Measurements from ENCODE around the gene GLRX3. TPM values are rescaled to one million over a fixed set of nuclear protein-coding genes. Genes with fewer than 3 reads are reported as not detected.

Gene GLRX3
- total RNA-seq, 1 donor from 2014 or later: 137 TPM

DNA sequence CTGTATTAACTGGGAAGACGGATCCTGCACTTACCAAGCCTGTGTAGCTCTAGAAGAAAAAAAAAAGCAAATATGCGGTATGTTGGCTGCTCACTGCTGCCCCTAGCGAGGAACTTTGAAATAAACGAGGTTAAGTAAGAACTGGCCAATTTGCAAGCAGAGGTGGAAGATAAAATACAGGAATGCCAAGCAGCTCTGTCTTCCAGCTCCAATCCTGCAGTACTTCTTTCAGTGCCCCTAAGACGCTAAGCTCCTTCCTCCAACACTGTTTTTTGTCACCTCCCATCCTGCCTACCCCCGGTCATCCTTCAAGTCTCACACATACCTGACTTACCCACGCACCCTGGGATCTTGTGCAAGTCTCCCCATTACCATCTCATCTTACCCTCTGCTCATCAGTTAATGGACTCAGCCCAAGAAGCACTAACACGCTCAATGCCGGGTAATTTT is 26.4 kb upstream of the GLRX3 start:
- Histone ChIP-seq H3K4me3 (ENCODE audit: insufficient read depth, low read depth, low read length) (peak overlapping the region; percentile 78), H3K4me2 (ENCODE audit: low read length) (peak overlapping the region; percentile 92), H3K9me3 (ENCODE audit: insufficient read depth, low read depth, low read length) (no peaks in the 10 kb centered on the region), H3K27ac (ENCODE audit: low read depth, low read length) (peak overlapping the region; percentile 89), H3K79me2 (ENCODE audit: insufficient read depth, low read length) (peaks cover 9% of the 10 kb centered on the region), H4K20me1 (ENCODE audit: insufficient read depth, low read length) (no peaks in the 10 kb centered on the region), H2AFZ (ENCODE audit: low read depth, low read length) (peak overlapping the region; percentile 97), H3K4me1 (ENCODE audit: insufficient read depth, low read length) (peaks cover 5% of the 10 kb centered on the region), H3K27me3 (ENCODE audit: insufficient read depth, low read length) (no peaks in the 10 kb centered on the region), H3K36me3 (ENCODE audit: insufficient read depth, low read length) (no peaks in the 10 kb centered on the region), H3K9ac (ENCODE audit: low read length) (peak overlapping the region; percentile 85)
- H3K9me3 Mint-ChIP-seq (ENCODE audit: unreplicated experiment): no peaks in the 10 kb centered on the region
- H3K4me3 Mint-ChIP-seq (ENCODE audit: unreplicated experiment): peak overlapping the region; percentile 95
- TF ChIP-seq, protein P1, sequence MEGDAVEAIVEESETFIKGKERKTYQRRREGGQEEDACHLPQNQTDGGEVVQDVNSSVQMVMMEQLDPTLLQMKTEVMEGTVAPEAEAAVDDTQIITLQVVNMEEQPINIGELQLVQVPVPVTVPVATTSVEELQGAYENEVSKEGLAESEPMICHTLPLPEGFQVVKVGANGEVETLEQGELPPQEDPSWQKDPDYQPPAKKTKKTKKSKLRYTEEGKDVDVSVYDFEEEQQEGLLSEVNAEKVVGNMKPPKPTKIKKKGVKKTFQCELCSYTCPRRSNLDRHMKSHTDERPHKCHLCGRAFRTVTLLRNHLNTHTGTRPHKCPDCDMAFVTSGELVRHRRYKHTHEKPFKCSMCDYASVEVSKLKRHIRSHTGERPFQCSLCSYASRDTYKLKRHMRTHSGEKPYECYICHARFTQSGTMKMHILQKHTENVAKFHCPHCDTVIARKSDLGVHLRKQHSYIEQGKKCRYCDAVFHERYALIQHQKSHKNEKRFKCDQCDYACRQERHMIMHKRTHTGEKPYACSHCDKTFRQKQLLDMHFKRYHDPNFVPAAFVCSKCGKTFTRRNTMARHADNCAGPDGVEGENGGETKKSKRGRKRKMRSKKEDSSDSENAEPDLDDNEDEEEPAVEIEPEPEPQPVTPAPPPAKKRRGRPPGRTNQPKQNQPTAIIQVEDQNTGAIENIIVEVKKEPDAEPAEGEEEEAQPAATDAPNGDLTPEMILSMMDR (IDR thresholded peaks at IDR 0.05; ENCODE audit: insufficient read depth, low read depth, low read length): peak; percentile 89
- TF ChIP-seq EZH2 (IDR thresholded peaks at IDR 0.05; ENCODE audit: insufficient read depth, low read length): no peak
- FAIRE-seq (no peak), DNase-seq (ENCODE audit: low read depth) (peak; percentile 67)
- peak overlapping the region; percentile 97 for H3K27ac Mint-ChIP-seq (ENCODE audit: unreplicated experiment)
- no peaks in the 10 kb centered on the region for H3K4me1 Mint-ChIP-seq (ENCODE audit: low read depth, unreplicated experiment)
- peaks cover 2% of the 10 kb centered on the region for H3K36me3 Mint-ChIP-seq (ENCODE audit: low read depth, unreplicated experiment)
- no peaks in the 10 kb centered on the region for H3K27me3 Mint-ChIP-seq (ENCODE audit: low read depth, unreplicated experiment)

DNA sequence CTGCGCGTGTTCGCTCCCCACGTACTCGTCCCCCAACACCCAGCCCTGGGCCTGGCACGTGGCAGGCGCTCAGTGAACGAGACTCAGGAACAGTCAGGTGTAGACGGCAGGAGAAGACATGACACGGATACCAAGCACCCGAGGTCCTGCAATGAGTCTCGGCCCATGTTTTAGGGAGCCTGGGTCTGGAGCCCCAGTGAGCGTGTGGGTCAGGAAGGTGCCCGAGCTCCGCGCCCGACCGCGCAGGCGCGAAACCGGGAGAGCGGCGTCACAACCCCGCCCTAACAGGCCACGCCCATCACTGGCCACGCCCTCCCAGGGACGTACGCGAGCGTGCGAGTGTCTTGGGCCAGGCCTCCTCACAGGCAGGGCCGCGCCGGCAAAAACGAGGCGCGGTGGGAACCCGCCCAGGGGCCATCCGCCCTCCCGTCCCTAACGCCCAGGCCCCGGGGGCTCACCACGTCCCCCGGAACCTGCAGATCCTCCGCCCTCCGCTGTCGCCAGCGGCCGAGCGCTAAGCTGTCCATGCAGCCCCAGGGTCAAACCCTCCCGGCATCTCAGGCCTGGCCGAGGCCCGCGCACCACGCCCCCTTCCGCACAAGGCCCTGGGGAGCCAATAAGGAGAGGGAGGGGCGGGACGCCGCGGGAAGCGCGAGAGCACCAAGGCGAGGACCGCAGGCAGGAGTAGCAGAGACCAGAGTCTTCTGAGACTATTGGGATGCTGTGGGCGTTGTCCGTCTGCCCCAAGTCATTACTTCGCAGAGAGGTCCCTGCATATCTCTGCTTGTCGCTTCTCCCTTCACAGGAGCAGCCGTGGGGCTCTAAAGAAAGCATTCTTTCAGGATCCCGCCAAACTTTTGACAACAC is 25.7 kb upstream of the GLRX3 start, which contains the start of gene C10orf143:
Gene C10orf143 (minus strand): TSS at position 585 of the 867 bp plus-strand sequence. CDS start 58 bp downstream, at position 527.
- FAIRE-seq (no peak), DNase-seq (ENCODE audit: low read depth) (peak; percentile 97)
- TF ChIP-seq, protein P1 (IDR thresholded peaks at IDR 0.05; ENCODE audit: insufficient read depth, low read depth, low read length): no peak
- TF ChIP-seq EZH2 (IDR thresholded peaks at IDR 0.05; ENCODE audit: insufficient read depth, low read length): no peak
- H3K4me3 Mint-ChIP-seq (ENCODE audit: unreplicated experiment): peak within 1 kb of the TSS; percentile 95
- Histone ChIP-seq H3K4me2 (ENCODE audit: low read length) (peak within 1 kb of the TSS; percentile 92), H3K79me2 (ENCODE audit: insufficient read depth, low read length) (peaks cover 9% of the 10 kb centered on the region), H3K27me3 (ENCODE audit: insufficient read depth, low read length) (no peaks in the 10 kb centered on the region), H3K9ac (ENCODE audit: low read length) (peak within 1 kb of the TSS; percentile 85), H4K20me1 (ENCODE audit: insufficient read depth, low read length) (no peaks in the 10 kb centered on the region), H2AFZ (ENCODE audit: low read depth, low read length) (peak within 1 kb of the TSS; percentile 97), H3K27ac (ENCODE audit: low read depth, low read length) (peak within 1 kb of the TSS; percentile 89), H3K4me1 (ENCODE audit: insufficient read depth, low read length) (peaks cover 5% of the 10 kb centered on the region), H3K36me3 (ENCODE audit: insufficient read depth, low read length) (no peaks in the 10 kb centered on the region), H3K4me3 (ENCODE audit: insufficient read depth, low read depth, low read length) (peak within 1 kb of the TSS; percentile 78), H3K9me3 (ENCODE audit: insufficient read depth, low read depth, low read length) (no peaks in the 10 kb centered on the region)
- H3K4me1 Mint-ChIP-seq (ENCODE audit: low read depth, unreplicated experiment): no peaks in the 10 kb centered on the region
- H3K27ac Mint-ChIP-seq (ENCODE audit: unreplicated experiment): peak within 1 kb of the TSS; percentile 97
- H3K27me3 Mint-ChIP-seq (ENCODE audit: low read depth, unreplicated experiment): no peaks in the 10 kb centered on the region
- H3K36me3 Mint-ChIP-seq (ENCODE audit: low read depth, unreplicated experiment): peaks cover 2% of the 10 kb centered on the region
- no peaks in the 10 kb centered on the region for H3K9me3 Mint-ChIP-seq (ENCODE audit: unreplicated experiment)

Data from astrocyte (in vitro differentiated cells and primary cell).